ENCODE data around the gene MTG2. TPM values are rescaled to one million over a fixed set of nuclear protein-coding genes. Genes with fewer than 3 reads are reported as not detected.
A peak's percentile ranks its signal among the peaks of the same experiment; 100 is the strongest.

The MTG2 gene
- total and polyA plus RNA-seq, 10 of the 15 experiments (the other 5 are each of a cell fraction or from before 2014, with no cell fraction given): 6.2 to 52.4 (median 34.3) TPM

DNA sequence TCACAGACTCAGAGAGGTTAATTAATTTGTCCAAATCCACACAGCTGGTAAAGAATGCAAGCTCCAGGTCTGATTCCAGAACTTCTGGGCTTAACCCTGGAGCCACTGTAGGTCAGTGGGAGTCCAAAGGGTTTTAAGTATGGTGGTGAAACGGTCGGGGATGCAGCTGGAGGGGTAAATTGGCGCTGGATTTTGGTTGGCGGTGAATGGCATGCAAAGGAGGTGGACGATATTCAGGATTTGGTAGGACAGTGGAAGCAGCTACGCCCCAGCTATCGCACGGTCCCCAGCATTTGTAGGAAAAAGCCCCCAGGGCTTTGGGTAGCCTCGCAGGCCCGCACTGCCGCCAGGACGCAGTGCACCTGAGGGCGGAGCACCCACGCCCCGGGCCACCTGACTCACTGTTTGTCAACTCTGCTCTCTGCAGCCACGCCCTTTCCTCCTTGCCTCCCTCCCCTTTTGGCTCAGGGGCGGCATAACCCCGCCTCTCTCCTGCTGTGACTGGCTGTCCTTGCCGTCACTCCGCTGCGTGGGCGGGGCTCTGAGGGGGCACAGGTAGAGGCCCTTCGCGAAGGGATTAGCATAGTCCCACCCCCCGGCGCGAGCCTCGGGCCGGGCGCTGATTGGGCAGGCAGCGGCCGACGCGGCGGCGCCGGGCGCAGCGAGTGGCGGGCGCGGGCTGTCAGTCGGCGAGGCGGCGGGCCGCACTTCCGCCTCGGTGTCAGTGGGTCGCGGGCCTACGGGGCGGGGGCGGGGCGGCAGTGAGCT is 55.2 kb downstream of the MTG2 start, which contains the start of gene OSBPL2 (continued):
- TF ChIP-seq, protein P1, sequence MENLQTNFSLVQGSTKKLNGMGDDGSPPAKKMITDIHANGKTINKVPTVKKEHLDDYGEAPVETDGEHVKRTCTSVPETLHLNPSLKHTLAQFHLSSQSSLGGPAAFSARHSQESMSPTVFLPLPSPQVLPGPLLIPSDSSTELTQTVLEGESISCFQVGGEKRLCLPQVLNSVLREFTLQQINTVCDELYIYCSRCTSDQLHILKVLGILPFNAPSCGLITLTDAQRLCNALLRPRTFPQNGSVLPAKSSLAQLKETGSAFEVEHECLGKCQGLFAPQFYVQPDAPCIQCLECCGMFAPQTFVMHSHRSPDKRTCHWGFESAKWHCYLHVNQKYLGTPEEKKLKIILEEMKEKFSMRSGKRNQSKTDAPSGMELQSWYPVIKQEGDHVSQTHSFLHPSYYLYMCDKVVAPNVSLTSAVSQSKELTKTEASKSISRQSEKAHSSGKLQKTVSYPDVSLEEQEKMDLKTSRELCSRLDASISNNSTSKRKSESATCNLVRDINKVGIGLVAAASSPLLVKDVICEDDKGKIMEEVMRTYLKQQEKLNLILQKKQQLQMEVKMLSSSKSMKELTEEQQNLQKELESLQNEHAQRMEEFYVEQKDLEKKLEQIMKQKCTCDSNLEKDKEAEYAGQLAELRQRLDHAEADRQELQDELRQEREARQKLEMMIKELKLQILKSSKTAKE (IDR thresholded peaks at IDR 0.05; ENCODE audit: low read depth, poor library complexity, severe bottlenecking): no peak
- TF ChIP-seq TARDBP (IDR thresholded peaks at IDR 0.05; ENCODE audit: borderline replicate concordance) (no peak), CEBPB (IDR thresholded peaks at IDR 0.05; ENCODE audit: borderline replicate concordance in 1 of 2, low read depth in 2 of 2, low read length in 2 of 2) (no peak), PAX5 (IDR thresholded peaks at IDR 0.05; ENCODE audit: borderline replicate concordance, low read depth, low read length) (peak; percentile 94; the same call in 1 of the 2 replicates), GATAD2B (conservative IDR thresholded peaks at IDR 0.05; ENCODE audit: low read depth) (0 out of 2 replicates have a peak, but pooled peaks have one; percentile 46), BMI1 (IDR thresholded peaks at IDR 0.05; ENCODE audit: borderline replicate concordance) (no peak), YY1 (IDR thresholded peaks at IDR 0.05; ENCODE audit: low read depth, low read length) (0 out of 2 replicates have a peak, but pooled peaks have one; percentile 28)
- TF ChIP-seq, protein P2, sequence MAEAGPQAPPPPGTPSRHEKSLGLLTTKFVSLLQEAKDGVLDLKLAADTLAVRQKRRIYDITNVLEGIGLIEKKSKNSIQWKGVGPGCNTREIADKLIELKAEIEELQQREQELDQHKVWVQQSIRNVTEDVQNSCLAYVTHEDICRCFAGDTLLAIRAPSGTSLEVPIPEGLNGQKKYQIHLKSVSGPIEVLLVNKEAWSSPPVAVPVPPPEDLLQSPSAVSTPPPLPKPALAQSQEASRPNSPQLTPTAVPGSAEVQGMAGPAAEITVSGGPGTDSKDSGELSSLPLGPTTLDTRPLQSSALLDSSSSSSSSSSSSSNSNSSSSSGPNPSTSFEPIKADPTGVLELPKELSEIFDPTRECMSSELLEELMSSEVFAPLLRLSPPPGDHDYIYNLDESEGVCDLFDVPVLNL (IDR thresholded peaks at IDR 0.05; ENCODE audit: low read depth, low read length): no peak

All from GM12878 (cell line).